Spinal cord (tissue), 10 donors: Measurements from ENCODE around the gene ATP13A1. TPM values are rescaled to one million over a fixed set of nuclear protein-coding genes. Genes with fewer than 3 reads are reported as not detected.
A peak's percentile ranks its signal among the peaks of the same experiment; 100 is the strongest.
"Not testable (repeated sequence)": the region's sequence is repeated elsewhere in the genome, so short reads cannot be mapped to it uniquely, and the experiment has no call there.

Experiments
- DNase-seq, 6 donors: peaks; one replicate each; pipeline versions ENCODE4 v3.0.0 to v3.0.0-alpha.2; 2013 to 2015; ENCODE audit warnings: low spot score in 6 of 6, low read depth in 4 of 6
- H3K27ac ChIP-seq: one replicate; pipeline ENCODE4 v1.5.1; 2013; ENCODE audit warnings: low read depth, low read length, control low read depth
- H3K27me3 ChIP-seq: one replicate; pipeline ENCODE4 v1.6.1; 2013; ENCODE audit warnings: low read length; ENCODE audit not compliant: control insufficient read depth, insufficient read depth
- H3K36me3 ChIP-seq: one replicate; pipeline ENCODE4 v1.6.1; 2013; ENCODE audit warnings: low read length; ENCODE audit not compliant: control insufficient read depth, insufficient read depth
- H3K4me1 ChIP-seq: one replicate; pipeline ENCODE4 v1.6.1; 2013; ENCODE audit warnings: low read length; ENCODE audit not compliant: control insufficient read depth, insufficient read depth
- H3K4me3 ChIP-seq: one replicate; pipeline ENCODE4 v1.5.1; 2013; ENCODE audit warnings: low read depth, low read length, control low read depth
- H3K9me3 ChIP-seq: one replicate; pipeline ENCODE4 v1.6.1; 2013; ENCODE audit warnings: low read length; ENCODE audit not compliant: control insufficient read depth, insufficient read depth
- WGBS: methylation state at CpG from one replicate; pipeline ENCODE4 v1.1.5; 2013; ENCODE audit warnings: missing lambda C conversion rate; ENCODE audit not compliant: insufficient coverage; 5-methylcytosine and 5-hydroxymethylcytosine counted together
- long read RNA-seq, 4 donors: transcript quantifications; one replicate each; lab custom pipeline, GENCODE V29; 2026
- polyA plus RNA-seq, 2 donors: library from polyadenylated mRNA; unstranded; fragments of 120-200 nt; gene quantifications; one replicate each; pipeline ENCODE4 v1.2.1, GENCODE V29; 2013; ENCODE audit not compliant: insufficient read length in 2 of 2
- total RNA-seq, 2 donors: library from RNA; depleted of rRNA in 1 of 2; stranded (reverse); fragments of 120-200 nt in 1 of 2; fragments of >200 nt in 1 of 2; gene quantifications; one replicate each; pipeline versions ENCODE4 v1.2.3 to v1.2.4, GENCODE V29; 2013 to 2014
- donor health status: healthy.

ATP13A1 gene
- total RNA-seq (10 to 100 TPM; 21.3 to 34.3 TPM), polyA plus RNA-seq (10 to 100 TPM; 67.3 to 82.2 TPM)
- long read RNA-seq, donor 1, partial matches to known transcripts = 7 of 9 reads
- long read RNA-seq, donor 1, other reads (novel, unspliced or antisense) = 0 of 9 reads
- long read RNA-seq, donor 2, partial matches to known transcripts = 0 of 1 reads
- long read RNA-seq, donor 2, other reads (novel, unspliced or antisense) = 0 of 1 reads
- long read RNA-seq, donor 3, partial matches to known transcripts = 0 of 1 reads
- long read RNA-seq, donor 3, other reads (novel, unspliced or antisense) = 0 of 1 reads
- long read RNA-seq, donor 4, partial matches to known transcripts = 0 of 2 reads
- long read RNA-seq, donor 4, other reads (novel, unspliced or antisense) = 0 of 2 reads

GRCh38 chr19:19663256-19664120 is at the start of gene ATP13A1:
Gene ATP13A1, minus strand, starts transcription at chr19:19663676. Its CDS starts 10 bp downstream, at chr19:19663666.
- H3K36me3 ChIP-seq = peaks cover 25% of the 10 kb centered on the region
- H3K9me3 ChIP-seq = no peaks in the 10 kb centered on the region
- H3K27me3 ChIP-seq = no peaks in the 10 kb centered on the region
- peak; percentile 93 to 100 (median 96) for DNase-seq
- WGBS = under 1% methylated on average over 75 of the region's 85 CpGs
- peaks cover 28% of the 10 kb centered on the region for H3K4me1 ChIP-seq
- peak within 1 kb of the TSS; percentile 85 for H3K4me3 ChIP-seq
- peak within 1 kb of the TSS; percentile 90 for H3K27ac ChIP-seq

- Histone ChIP-seq H3K27ac (no peak overlapping the region), H3K27me3 (no peaks in the 10 kb centered on the region), H3K36me3 (peaks cover 26% of the 10 kb centered on the region), H3K4me3 (no peak overlapping the region), H3K9me3 (peaks cover 54% of the 10 kb centered on the region), H3K4me1 (no peaks in the 10 kb centered on the region)
- no CpG with 5 or more reads among the region's 10 CpGs for WGBS
- no peak for DNase-seq
Measured at GRCh38 chr19:19711934-19712828, 48.7 kb upstream of the ATP13A1 start.

- H3K36me3 ChIP-seq = peaks cover 26% of the 10 kb centered on the region
- DNase-seq = no peak
- H3K27ac ChIP-seq = no peak overlapping the region
- 97% methylated on average over 10 of the region's 14 CpGs for WGBS
- no peaks in the 10 kb centered on the region for H3K27me3 ChIP-seq
- H3K4me3 ChIP-seq = no peak overlapping the region
- peaks cover 48% of the 10 kb centered on the region for H3K9me3 ChIP-seq
- H3K4me1 ChIP-seq = no peaks in the 10 kb centered on the region
Measured at GRCh38 chr19:19711306-19711933, 47.9 kb upstream of the ATP13A1 start.

DNA sequence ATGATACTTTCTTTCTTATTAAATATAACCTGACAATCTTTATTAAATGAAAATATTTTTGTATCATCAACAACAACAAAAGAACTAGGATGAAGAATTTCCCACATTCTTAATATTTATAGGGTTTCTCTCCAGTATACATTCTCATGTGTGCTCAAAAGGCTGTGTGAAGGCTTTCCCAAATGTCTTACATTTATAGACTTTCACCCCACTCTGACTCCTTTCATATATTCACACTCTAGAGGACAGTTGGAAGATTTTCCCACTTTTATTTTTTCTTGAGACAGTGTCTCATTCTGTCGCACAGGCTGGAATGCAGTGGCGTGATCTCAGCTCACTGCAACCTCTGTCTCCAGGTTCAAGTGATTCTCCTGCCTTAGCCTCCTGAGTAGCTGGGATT is 47.0 kb upstream of the ATP13A1 start:
- Histone ChIP-seq H3K4me1 (no peaks in the 10 kb centered on the region), H3K9me3 (peaks cover 46% of the 10 kb centered on the region), H3K36me3 (peaks cover 23% of the 10 kb centered on the region), H3K4me3 (no peak overlapping the region), H3K27ac (no peak overlapping the region), H3K27me3 (no peaks in the 10 kb centered on the region)
- 100% methylated on average over 2 of the region's 2 CpGs for WGBS
- no peak for DNase-seq

DNA sequence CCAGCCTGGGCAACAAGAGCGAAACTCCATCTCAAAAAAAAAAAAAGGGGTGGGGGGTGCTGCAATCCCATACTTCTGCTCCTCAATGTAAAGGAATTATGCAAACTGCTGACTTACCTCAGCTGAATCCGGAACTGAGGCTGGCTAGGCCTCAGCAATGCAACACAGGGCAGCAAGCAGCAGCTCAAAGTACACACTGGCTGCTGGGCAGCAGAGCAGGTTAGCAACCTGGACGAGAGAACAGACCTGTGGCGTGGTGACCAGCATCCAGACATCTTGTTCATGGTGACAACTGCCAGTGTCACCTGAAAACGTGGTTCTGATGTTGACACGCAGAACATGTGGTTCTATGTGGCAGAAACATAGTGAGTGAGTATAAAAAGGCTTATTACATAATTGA is 41.4 kb upstream of the ATP13A1 start:
- Histone ChIP-seq H3K4me1 (no peaks in the 10 kb centered on the region), H3K36me3 (peaks cover 19% of the 10 kb centered on the region), H3K27ac (no peak overlapping the region), H3K4me3 (no peak overlapping the region), H3K9me3 (peaks cover 17% of the 10 kb centered on the region), H3K27me3 (no peaks in the 10 kb centered on the region)
- 87% methylated on average over 6 of the region's 6 CpGs for WGBS
- no peak for DNase-seq

DNA sequence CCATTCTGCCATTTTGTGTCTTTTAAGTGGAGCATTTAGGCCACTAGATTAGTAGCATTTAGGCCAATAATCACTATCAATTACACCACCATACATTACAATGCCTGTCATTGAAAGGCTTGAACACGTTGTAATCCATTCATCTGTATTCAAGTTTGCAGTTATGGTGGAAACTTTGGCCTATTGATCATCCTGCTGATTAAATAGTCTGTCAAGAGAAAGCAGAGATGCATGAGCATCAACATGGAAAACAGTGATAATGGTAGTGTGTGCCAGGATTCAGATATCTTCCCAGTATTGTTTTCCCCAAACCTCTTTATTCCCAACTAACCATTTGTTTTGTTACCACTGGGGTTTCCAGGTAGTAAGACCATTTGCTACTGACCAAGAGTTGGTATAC is 37.0 kb upstream of the ATP13A1 start:
- not testable (repeated sequence) for H3K27me3 ChIP-seq, H3K9me3 ChIP-seq, H3K4me1 ChIP-seq, H3K4me3 ChIP-seq, DNase-seq, H3K27ac ChIP-seq
- H3K36me3 ChIP-seq = peaks cover 24% of the 10 kb centered on the region
- 100% methylated on average over 1 of the region's 1 CpG for WGBS

DNA sequence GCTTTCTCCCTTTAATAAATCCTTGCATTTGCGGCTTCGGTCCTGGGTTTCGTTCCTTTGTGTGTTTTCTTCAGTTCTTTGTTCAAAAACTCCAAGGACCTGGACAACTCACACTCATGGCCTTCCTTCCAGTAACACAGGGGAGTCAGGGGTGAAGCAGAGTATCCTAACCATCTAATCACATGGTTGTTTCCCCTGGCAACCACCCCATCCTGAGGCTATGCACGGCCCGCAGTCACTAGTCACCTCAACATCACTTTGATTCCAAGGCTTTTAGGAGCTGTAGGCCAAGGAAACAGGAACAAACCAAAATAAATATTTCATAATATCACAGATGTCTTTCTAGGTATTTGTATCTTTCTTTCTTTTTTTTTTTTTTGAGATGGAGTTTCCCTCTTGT is 34.1 kb upstream of the ATP13A1 start:
- DNase-seq = no peak
- WGBS = 100% methylated on average over 2 of the region's 5 CpGs

DNA sequence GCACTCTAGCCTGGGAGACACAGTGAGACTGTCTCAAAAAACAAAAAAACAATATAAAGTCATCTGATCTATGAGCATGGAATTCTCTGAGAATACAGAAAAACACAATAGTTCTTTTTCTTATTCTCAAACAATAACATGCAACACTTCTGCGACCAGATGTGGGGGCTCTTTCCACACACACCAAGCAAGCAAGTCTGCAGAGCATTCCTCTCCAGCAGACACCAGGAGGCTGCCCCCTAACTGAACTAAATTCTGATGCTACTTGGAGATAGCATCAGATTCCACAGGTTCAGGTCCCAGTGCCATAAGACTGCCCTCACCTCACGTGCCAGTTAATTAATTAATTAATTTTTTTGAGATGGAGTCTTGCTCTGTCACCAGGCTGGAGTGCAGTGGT is 32.9 kb upstream of the ATP13A1 start:
- H3K9me3 ChIP-seq = peaks cover 2% of the 10 kb centered on the region

More for the DNA sequence above, 34.1 kb upstream of the ATP13A1 start:
- Histone ChIP-seq H3K27ac (no peak overlapping the region), H3K4me3 (no peak overlapping the region), H3K27me3 (no peaks in the 10 kb centered on the region), H3K9me3 (peaks cover 2% of the 10 kb centered on the region), H3K4me1 (no peaks in the 10 kb centered on the region), H3K36me3 (peaks cover 12% of the 10 kb centered on the region)

GRCh38 chr19:19691683-19692082 is 28.2 kb upstream of the ATP13A1 start:
- Histone ChIP-seq H3K4me1 (no peaks in the 10 kb centered on the region), H3K9me3 (no peaks in the 10 kb centered on the region), H3K27ac (no peak overlapping the region), H3K4me3 (no peak overlapping the region), H3K36me3 (no peaks in the 10 kb centered on the region), H3K27me3 (no peaks in the 10 kb centered on the region)
- WGBS = 85% methylated on average over 5 of the region's 10 CpGs
- DNase-seq = no peak

More for the DNA sequence above, 32.9 kb upstream of the ATP13A1 start:
- peaks cover 6% of the 10 kb centered on the region for H3K36me3 ChIP-seq
- 75% methylated on average over 1 of the region's 2 CpGs for WGBS
- no peaks in the 10 kb centered on the region for H3K27me3 ChIP-seq
- no peaks in the 10 kb centered on the region for H3K4me1 ChIP-seq
- no peak overlapping the region for H3K27ac ChIP-seq
- H3K4me3 ChIP-seq = no peak overlapping the region
- no peak for DNase-seq
